Loucy (cell line): ENCODE data around the gene DMRT1.

Experiments
- H2AFZ ChIP-seq: fragments of 200-600 bp; sonication (generic); 2 replicates; pipeline ENCODE4 v1.6.0; 2016; ENCODE audit warnings: antibody characterized with exemption, mild to moderate bottlenecking, low read length, moderate library complexity
- H3F3A ChIP-seq: fragments of 200-600 bp; 2 replicates; pipeline ENCODE4 v1.6.0; 2016; ENCODE audit warnings: antibody characterized with exemption, low read depth, mild to moderate bottlenecking
- H3K27me3 ChIP-seq: fragments of 200-600 bp; sonication (generic); 2 replicates; pipeline ENCODE4 v1.6.1; 2014; ENCODE audit warnings: low read length, mild to moderate bottlenecking; ENCODE audit not compliant: insufficient read depth, poor library complexity, severe bottlenecking
- H3K36me3 ChIP-seq: fragments of 200-600 bp; sonication (generic); 2 replicates; pipeline ENCODE4 v1.6.1; 2016; ENCODE audit warnings: low read length; ENCODE audit not compliant: insufficient read depth
- H3K4me1 ChIP-seq: fragments of 200-600 bp; sonication (generic); 2 replicates; pipeline ENCODE4 v1.5.1; 2014; ENCODE audit warnings: low read length, mild to moderate bottlenecking; ENCODE audit not compliant: insufficient read depth, poor library complexity, severe bottlenecking
- H3K4me2 ChIP-seq: fragments of 200-600 bp; sonication (generic); 2 replicates; pipeline ENCODE4 v1.6.0; 2014; ENCODE audit warnings: antibody characterized with exemption, low read length, low read depth, mild to moderate bottlenecking; ENCODE audit not compliant: poor library complexity, severe bottlenecking
- H3K4me3 ChIP-seq: fragments of 200-600 bp; sonication (generic); 2 replicates; pipeline ENCODE4 v1.5.1; 2014; ENCODE audit warnings: low read length, mild to moderate bottlenecking, mixed read lengths; ENCODE audit not compliant: poor library complexity, severe bottlenecking
- H3K79me2 ChIP-seq: fragments of 200-600 bp; sonication (generic); 2 replicates; pipeline ENCODE4 v1.6.1; 2014; ENCODE audit warnings: low read length; ENCODE audit not compliant: insufficient read depth
- H3K9ac ChIP-seq: fragments of 200-600 bp; sonication (generic); 2 replicates; pipeline ENCODE4 v1.6.0; 2014; ENCODE audit warnings: mild to moderate bottlenecking, low read depth, low read length, moderate library complexity; ENCODE audit not compliant: poor library complexity, severe bottlenecking
- H3K9me2 ChIP-seq: fragments of 200-600 bp; sonication (generic); replicated peaks from 2 replicates; pipeline ENCODE4 v1.6.1; 2016; ENCODE audit warnings: low read depth, low read length, mixed read lengths
- H3K9me3 ChIP-seq: fragments of 200-600 bp; sonication (generic); 2 replicates; pipeline ENCODE4 v1.6.1; 2014; ENCODE audit warnings: mild to moderate bottlenecking, antibody characterized with exemption, low read length, low read depth; ENCODE audit not compliant: insufficient read depth
- H4K20me1 ChIP-seq: fragments of 200-600 bp; sonication (generic); 2 replicates; pipeline ENCODE4 v1.6.0; 2014; ENCODE audit warnings: antibody characterized with exemption, low read length, mild to moderate bottlenecking; ENCODE audit not compliant: insufficient read depth, poor library complexity, severe bottlenecking
- CTCF ChIP-seq: fragments of 200-600 bp; sonication (generic); conservative IDR thresholded peaks from 2 replicates; pipeline ENCODE4 v1.5.1; 2014; ENCODE audit warnings: mild to moderate bottlenecking, antibody characterized with exemption, low read length
- EZH2phosphoT487 ChIP-seq: fragments of 200-600 bp; IDR thresholded peaks from 2 replicates; pipeline ENCODE4 v1.6.1; 2018; ENCODE audit warnings: antibody characterized with exemption, mild to moderate bottlenecking, moderate library complexity, borderline replicate concordance

Gene DMRT1

GRCh38 chr9:922171-922570, 80.7 kb downstream of the DMRT1 start:
- Histone ChIP-seq H3K4me3 (no peak overlapping the region), H3F3A (no peaks in the 10 kb centered on the region), H3K4me2 (no peak overlapping the region), H3K27me3 (no peaks in the 10 kb centered on the region), H4K20me1 (no peaks in the 10 kb centered on the region), H3K9ac (no peak overlapping the region), H3K36me3 (no peaks in the 10 kb centered on the region), H3K9me3 (no peaks in the 10 kb centered on the region), H3K79me2 (no peaks in the 10 kb centered on the region), H2AFZ (no peak overlapping the region), H3K4me1 (no peaks in the 10 kb centered on the region), H3K9me2 (no peaks in the 10 kb centered on the region)
- TF ChIP-seq CTCF (no peak), EZH2phosphoT487 (no peak)

GRCh38 chr9:922731-923130, 81.2 kb downstream of the DMRT1 start:
- Histone ChIP-seq H2AFZ (no peak overlapping the region), H3K36me3 (no peaks in the 10 kb centered on the region), H3K79me2 (no peaks in the 10 kb centered on the region), H3K9me2 (no peaks in the 10 kb centered on the region), H3K9me3 (no peaks in the 10 kb centered on the region), H3K27me3 (no peaks in the 10 kb centered on the region), H3K4me2 (no peak overlapping the region), H3F3A (no peaks in the 10 kb centered on the region), H3K9ac (no peak overlapping the region), H3K4me1 (no peaks in the 10 kb centered on the region), H3K4me3 (no peak overlapping the region), H4K20me1 (no peaks in the 10 kb centered on the region)
- TF ChIP-seq EZH2phosphoT487 (no peak), CTCF (no peak)

- Histone ChIP-seq H3K4me3 (no peak overlapping the region), H4K20me1 (no peaks in the 10 kb centered on the region), H3K9me2 (no peaks in the 10 kb centered on the region), H3K79me2 (no peaks in the 10 kb centered on the region), H3K4me1 (no peaks in the 10 kb centered on the region), H3K27me3 (no peaks in the 10 kb centered on the region), H3K9me3 (no peaks in the 10 kb centered on the region), H2AFZ (no peak overlapping the region), H3F3A (no peaks in the 10 kb centered on the region), H3K9ac (no peak overlapping the region), H3K4me2 (no peak overlapping the region), H3K36me3 (no peaks in the 10 kb centered on the region)
- no peak for TF ChIP-seq CTCF
- no peak for TF ChIP-seq EZH2phosphoT487
Measured at GRCh38 chr9:926976-927375, 85.5 kb downstream of the DMRT1 start.
